ENCODE results near the gene KRTAP29-1. TPM values are rescaled to one million over a fixed set of nuclear protein-coding genes. Genes with fewer than 3 reads are reported as not detected.
"Not testable (repeated sequence)": the region's sequence is repeated elsewhere in the genome, so short reads cannot be mapped to it uniquely, and the experiment has no call there.

The KRTAP29-1 gene
- polyA plus RNA-seq, 4 donors = not detected

DNA sequence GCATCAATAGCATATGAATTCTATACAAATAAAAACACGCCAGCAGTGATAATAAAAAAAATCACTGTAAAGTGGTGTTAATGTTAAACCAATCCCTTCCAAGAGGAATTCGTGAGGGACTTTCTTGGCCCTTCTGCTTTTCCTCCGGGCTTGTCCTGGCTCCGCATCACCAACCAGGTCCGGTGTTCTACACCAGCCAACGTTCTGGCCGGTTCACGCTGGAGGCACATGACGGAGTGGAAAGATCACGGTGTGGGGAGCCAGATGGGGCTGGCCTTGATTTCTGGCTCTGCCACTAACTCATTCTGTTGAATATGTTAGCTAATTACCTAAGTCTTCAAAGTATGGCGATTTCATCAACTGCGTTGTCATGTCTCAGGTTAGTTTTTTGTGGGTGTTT lies 1.4 kb upstream of the KRTAP29-1 start:
- no peak for DNase-seq (ENCODE audit: low read depth in 4 of 4, low spot score in 2 of 4)

DNA sequence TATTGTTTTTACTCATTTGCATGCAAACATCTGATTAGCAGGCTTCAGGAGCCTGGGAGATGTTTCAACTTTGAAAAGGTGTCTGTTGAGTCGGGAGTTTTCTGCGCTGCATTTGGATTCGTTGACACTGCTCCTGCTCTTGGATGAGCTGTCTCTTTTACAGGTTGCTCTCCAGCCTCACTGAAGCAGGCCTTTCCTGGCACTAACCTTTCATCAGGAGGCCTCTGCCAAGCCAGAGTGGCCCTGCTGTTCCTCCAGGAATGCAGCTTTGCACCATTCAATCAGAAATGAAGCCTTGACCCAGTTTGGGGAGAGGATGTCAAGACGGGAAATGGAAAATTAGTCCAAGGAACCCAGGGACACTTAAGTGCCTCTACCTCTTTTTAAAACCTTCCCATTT lies 330 bp upstream of the KRTAP29-1 start:
- DNase-seq (ENCODE audit: low read depth in 4 of 4, low spot score in 2 of 4) = no peak

DNA sequence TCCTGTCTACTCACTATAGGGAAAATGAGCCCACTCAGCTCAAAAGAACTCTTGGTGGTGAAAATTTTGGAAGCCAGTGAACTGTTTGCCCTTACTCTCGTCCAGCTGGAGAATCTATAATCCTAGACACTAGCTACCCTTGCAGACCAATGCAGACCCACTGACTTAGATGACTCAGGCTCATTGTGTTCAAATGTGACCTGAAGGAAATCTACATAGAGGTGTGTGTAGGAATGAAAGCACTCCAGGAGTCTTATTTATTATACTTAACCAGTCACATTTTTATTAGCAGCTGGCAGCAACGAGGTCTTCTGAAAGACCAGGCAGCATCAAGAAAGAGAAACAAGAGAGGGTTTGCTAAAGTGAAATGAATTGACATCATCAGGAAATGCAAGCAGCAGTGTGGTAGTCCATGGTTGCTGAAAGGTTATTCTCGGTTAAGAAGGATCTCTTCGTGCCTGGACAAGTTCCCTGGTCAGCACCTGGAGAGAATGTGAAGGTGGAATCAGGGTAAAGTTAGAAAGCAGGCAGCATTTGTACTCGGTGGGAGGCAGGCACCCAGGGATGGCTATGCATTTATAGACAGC lies 1.4 kb downstream of the KRTAP29-1 start:
- no peak for DNase-seq (ENCODE audit: low read depth in 4 of 4, low spot score in 2 of 4)

DNA sequence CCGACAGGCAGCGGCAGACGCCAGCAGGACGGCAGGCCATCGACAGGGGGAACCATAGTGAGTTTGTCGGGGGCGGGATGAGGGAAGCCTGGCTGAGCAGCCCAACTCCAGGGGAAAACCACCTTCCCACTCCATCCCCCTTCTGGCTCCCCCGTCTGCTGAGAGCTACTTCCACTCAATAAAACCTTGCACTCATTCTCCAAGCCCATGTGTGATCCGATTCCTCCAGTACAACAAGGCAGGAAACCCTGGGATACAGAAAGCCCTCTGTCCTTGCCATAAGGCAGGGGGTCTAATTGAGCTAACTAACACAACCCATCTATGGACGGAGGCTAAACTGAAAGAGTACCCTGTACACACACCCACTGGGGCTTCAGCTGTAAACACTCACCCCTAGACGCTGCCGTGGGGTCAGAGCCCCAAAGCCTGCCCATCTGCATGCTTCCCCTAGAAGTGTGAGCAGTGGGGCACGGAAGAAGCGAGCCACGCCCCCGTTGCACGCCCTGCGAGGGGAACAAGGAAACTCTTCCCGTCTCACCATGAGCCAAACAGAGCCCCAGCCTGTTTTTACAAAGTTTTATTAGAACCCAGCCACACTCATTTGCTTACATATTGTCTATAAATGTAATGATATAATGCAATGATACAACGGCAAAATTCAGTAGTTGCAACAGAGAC lies 4.1 kb downstream of the KRTAP29-1 start:
- no peak for DNase-seq (ENCODE audit: low read depth in 4 of 4, low spot score in 2 of 4)

DNA sequence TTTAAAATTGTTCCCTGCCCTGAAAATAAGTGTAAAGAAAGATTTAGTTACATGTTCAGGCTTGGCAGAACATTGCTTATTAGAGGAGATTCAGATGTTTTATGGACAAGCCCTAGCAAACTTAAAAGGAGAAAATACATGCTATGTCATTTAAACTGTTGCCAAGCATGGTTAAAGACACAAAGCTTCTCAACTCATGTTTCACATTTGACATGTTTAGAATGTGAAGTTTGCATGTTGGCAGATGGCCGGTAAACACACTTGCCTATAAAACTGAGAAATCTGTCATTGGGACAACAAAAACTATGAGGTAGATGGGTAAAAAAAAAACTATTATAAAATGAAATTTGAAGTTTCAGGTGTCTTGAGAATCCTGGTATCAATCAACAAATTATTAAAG lies 5.8 kb downstream of the KRTAP29-1 start:
- DNase-seq (ENCODE audit: low read depth in 4 of 4, low spot score in 2 of 4) = no peak

DNA sequence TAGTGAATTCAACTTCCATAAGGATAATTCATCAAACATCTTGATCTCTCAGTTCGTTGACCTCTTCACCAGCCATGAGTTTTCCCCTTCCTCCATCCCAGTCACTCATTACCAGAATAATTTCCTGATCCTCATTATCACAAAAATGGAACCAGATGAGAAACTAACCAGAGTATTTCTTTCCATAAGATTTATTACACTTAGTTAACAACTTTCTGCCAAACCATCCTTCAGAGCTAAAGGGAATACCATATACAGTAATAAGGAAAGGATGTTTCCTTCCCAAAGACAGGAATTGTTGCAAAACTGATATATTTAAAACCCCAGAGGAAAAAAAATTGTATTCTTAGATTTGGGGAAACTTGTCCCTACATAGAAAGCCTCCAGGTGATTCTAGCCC lies 8.6 kb downstream of the KRTAP29-1 start:
- DNase-seq (ENCODE audit: low read depth in 4 of 4, low spot score in 2 of 4) = no peak

DNA sequence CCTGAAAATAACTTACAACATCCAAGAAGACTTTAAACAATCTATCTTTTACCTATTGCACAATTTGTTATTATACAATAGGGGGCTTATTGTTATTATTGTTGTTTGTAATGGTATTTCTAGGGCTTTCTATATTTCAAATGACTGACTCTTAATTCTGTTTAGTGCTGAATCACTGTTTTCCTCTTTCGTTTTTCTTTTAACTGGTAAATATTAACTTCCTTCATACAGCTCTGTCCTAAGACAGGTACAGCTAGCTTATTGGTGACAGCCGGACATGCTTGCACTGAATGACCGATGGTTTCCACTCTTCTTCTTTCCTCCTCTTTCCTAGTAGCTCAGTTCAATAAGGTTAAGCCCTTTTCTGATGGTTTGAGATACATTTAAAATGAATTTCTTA lies 15.6 kb downstream of the KRTAP29-1 start:
- no peak for DNase-seq (ENCODE audit: low read depth in 4 of 4, low spot score in 2 of 4)

DNA sequence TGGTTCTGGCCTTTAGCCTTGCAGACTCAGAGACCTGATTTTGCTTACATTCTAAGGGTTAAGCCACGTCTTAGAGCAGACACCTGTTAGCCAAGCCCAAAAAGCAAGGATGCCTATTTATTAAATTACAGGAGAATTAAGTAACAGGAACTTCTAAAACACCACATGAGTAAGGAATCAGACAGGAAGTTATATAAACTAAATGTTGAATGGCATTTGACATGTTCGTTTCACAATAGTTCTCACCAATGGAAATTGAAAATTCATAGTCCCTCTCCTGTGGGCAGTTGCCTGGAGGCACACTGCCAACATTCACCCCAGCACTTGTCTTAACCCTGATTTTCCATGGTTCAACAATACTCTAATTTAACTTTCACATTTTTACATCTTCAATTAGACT lies 18.1 kb downstream of the KRTAP29-1 start:
- no peak for DNase-seq (ENCODE audit: low read depth in 4 of 4, low spot score in 2 of 4)

DNA sequence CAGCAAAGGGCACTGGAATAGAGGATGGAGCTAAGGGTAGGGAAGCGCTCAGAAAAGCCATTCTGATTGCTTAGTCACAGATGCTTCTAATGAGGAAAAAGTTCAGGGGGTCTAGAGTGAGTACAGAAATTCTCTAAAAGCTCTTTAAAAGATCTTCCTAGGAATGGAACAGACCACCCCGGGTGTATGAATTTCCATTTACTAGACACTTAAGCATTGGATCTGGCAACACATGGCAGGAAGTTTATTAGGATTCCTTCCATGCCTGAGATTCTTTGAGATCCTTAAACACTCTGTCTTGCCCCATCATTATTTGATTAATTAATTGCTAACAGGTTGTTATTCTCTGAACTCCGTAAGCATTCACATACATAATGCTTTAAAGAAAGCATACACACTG lies 18.6 kb downstream of the KRTAP29-1 start:
- no peak for DNase-seq (ENCODE audit: low read depth in 4 of 4, low spot score in 2 of 4)

DNA sequence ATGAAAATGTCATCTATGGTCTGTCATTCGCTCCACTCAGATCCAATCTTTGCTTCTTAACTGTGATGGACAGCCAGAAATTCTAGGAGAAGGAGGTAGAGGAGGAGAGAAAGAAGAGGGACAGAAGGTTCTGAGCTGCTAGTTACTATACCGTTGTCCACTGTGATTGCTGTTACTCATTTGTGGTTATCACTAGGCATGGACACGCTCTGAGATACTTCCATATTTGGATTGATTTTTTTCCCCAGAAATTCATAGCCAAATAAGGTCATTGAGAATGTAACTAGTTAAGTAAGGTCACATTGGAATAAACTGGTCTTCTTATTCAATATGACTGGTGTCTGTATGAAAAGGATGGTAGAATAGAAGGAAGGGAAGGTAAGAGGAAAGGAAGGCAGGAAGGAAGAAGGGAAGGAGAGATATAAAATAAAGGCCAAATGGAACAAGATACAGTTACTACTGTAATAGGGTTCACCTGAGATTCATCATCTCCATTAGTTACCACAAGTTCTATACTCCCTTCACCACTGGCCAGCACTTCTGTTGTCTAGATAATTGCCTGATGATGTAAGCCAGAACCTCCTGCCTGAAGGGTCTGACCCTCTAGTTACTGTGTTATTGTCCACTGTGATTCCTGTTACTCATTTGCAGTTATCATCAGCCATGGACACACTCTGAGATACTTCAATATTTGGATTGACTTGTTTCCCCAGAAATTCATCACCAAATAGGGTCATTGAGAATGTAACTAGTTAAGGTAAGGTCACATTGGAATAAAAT lies 24.3 kb downstream of the KRTAP29-1 start:
- DNase-seq (ENCODE audit: low read depth in 4 of 4, low spot score in 2 of 4) = no peak

DNA sequence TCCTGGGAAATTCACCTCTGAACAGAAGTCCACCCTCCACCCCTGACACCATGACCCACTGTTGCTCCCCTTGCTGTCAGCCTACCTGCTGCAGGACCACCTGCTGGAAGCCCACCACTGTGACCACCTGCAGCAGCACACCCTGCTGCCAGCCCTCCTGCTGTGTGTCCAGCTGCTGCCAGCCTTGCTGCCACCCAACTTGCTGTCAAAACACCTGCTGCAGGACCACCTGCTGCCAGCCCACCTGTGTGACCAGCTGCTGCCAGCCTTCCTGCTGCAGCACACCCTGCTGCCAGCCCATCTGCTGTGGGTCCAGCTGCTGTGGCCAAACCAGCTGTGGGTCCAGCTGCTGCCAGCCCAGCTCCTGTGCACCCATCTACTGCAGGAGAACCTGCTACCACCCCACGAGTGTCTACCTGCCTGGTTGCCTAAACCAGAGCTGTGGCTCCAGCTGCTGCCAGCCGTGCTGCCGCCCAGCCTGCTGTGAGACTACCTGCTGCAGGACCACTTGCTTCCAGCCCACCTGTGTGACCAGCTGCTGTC lies 26.9 kb downstream of the KRTAP29-1 start, which contains the start of gene KRTAP9-7:
Gene KRTAP9-7, plus strand, starts transcription at position 51 of the 543 bp plus-strand sequence. Its CDS starts 0 bp downstream, at position 51.
- not testable (repeated sequence) for DNase-seq (ENCODE audit: low read depth in 4 of 4, low spot score in 2 of 4)

DNA sequence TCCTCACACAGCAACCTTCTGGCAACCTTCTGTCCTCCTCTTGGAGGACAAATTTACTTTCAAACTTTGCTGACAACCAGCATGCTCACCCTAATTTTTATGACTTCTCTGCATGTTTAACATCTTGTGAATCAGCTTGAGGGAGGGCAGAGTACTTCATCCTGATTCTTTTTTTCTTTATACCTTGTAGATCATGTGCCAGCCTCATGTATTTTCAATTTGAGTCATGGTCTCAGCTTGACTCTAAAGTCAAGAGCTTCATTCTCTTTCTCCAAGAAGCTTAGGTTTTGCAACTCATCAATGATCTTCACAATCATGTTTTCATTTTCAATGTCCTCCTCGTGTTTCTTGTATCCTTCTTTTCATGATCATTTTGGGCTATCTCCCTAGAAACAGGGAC lies 30.8 kb downstream of the KRTAP29-1 start:
- DNase-seq (ENCODE audit: low read depth in 4 of 4, low spot score in 2 of 4) = no peak

DNA sequence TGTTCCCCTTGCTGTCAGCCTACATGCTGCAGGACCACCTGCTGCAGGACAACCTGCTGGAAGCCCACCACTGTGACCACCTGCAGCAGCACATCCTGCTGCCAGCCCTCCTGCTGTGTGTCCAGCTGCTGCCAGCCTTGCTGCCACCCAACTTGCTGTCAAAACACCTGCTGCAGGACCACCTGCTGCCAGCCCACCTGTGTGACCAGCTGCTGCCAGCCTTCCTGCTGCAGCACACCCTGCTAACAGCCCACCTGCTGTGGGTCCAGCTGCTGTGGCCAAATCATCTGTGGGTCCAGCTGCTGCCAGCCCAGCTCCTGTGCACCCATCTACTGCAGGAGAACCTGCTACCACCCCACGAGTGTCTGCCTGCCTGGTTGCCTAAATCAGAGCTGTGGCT lies 31.3 kb downstream of the KRTAP29-1 start:
- not testable (repeated sequence) for DNase-seq (ENCODE audit: low read depth in 4 of 4, low spot score in 2 of 4)

DNA sequence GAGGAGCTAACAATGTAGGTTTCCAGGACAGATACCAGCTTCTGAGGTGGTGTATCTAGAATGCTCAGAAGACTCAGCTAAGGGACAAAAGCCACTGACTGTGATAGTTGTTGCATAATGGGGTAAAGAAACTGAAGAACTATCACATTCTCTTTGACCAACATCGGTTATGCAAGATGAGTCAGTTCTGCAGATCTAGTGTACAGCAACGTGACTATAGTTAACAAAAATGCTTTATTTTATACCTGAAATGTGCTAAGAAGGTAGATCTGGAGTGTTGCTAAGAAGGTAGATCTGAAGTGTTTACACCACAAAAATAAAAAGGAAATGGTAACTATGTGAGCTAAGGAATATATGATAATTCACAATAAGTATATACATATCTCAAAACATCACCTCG lies 34.9 kb downstream of the KRTAP29-1 start:
- DNase-seq (ENCODE audit: low read depth in 4 of 4, low spot score in 2 of 4) = no peak

DNA sequence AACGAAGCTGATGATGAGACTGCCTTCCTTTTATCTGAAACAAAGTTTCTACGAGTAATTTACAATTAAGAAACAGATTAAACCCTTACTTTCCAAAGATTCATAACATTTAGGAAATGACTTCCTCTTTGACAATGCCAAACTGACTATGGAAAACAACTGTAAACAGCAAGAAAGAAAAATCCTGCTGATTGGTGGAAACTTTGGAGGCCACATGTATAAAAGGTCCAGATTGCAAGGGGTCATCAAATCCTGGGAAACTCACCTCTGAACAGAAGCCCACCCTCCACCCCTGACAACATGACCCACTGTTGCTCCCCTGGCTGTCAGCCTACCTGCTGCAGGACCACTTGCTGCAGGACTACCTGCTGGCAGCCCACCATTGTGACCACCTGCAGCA lies 37.6 kb downstream of the KRTAP29-1 start, which contains the start of gene KRTAP9-6:
Gene KRTAP9-6, plus strand, starts transcription at position 301 of the 400 bp plus-strand sequence. Its CDS starts 0 bp downstream, at position 301.
- no peak for DNase-seq (ENCODE audit: low read depth in 4 of 4, low spot score in 2 of 4)

DNA sequence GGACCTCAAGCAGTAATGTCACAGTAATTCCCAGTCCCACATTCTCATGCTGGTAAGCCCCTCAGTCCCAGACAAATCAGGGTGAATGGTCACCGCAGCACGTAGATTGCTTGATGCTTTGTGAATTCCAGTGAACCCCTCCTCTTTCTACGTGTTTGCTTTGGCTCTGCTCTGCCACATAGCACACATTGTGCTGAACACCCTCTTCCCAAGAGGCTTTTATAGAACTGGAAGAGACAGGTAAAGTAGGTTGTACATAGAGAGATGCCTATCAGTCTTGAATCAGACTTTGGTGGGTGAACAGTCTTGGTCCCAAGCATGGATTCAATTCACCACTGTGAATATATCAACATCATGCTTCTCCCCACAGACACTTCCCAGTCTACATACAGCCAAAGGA lies 38.1 kb downstream of the KRTAP29-1 start:
- DNase-seq (ENCODE audit: low read depth in 4 of 4, low spot score in 2 of 4) = no peak

DNA sequence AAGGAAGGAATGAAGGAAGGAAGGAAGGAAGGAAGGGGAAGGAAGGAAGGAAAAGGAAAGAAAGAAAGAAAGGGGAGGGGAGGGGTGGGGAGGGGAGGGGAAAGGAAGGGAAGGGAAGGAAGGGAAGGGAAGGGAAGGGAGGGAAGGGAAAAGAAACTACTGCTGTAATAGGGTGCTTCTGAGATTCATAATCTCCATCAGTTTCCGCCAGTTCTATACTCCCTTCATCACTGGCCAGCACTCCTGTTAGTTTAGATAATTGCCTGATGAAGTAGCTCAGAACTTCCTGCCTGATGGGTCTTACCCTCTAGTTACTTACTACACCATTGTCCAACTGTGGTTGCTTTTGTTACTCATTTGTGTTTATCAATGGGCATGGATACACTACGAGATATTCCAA lies 39.4 kb downstream of the KRTAP29-1 start:
- DNase-seq (ENCODE audit: low read depth in 4 of 4, low spot score in 2 of 4) = no peak

DNA sequence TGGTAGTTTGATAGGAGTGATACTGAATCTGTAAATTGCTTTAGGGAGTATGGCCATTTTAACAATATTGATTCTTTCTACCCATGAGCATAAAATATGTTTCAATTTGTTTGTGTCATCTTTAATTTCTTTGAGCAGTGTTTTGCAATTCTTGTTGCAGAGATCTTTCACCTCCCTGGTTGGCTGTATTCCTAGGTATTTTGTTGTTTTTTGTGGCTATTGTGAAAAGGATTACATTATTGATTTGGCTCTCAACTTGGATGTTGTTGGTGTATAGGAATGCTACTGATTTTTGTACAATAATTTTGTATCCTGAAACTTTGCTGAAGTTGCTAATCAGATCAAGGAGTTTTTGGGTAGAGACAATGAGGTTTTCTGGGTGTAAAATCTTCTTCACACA lies 44.2 kb downstream of the KRTAP29-1 start:
- no peak for DNase-seq (ENCODE audit: low read depth in 4 of 4, low spot score in 2 of 4)

DNA sequence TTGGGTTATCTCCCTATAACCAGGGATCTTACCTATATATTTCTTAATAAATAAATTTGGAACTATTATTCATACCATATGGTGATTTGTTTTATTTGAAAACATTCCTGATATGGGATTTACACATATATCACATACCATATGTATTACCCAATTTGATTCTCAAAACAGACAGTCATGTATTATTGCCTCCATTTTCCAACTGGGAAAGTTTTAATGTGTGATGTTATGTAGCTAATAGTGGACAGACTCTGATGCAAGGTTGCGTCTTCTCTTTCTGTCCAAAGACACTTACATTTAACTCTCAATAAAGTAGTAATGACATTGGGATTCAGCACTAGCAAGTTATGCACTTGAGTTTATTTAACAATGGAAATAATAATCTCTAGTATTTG lies 46.4 kb downstream of the KRTAP29-1 start:
- no peak for DNase-seq (ENCODE audit: low read depth in 4 of 4, low spot score in 2 of 4)

DNA sequence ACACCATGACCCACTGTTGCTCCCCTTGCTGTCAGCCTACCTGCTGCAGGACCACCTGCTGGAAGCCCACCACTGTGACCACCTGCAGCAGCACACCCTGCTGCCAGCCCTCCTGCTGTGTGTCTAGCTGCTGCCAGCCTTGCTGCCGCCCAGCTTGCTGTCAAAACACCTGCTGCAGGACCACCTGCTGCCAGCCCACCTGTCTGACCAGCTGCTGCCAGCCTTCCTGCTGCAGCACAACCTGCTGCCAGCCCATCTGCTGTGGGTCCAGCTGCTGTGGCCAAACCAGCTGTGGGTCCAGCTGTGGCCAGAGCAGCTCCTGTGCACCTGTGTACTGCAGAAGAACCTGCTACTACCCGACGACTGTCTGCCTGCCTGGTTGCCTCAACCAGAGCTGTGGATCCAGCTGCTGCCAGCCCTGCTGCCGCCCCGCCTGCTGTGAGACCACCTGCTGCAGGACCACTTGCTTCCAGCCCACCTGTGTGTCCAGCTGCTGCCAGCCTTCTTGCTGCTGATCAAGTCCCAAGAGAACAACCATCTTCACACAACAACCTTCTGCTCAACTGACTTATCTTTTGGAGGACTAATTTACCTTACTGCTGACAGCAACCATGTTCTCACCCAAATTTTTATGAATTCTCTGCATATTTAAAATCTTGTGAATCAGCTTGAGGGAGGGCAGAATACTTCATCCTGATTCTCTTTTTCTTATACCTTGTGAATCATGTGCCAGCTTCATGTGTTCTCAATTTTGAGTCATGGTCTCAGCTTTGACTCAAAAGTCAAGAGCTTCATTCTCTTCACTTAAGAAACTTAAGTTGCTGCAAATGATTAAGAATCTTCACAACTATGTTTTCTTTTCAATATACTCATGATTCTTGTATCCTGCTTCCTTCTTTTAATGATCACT lies 47.0 kb downstream of the KRTAP29-1 start, which contains the start of gene KRTAP9-9:
Gene KRTAP9-9, plus strand, starts transcription at position 4 of the 910 bp plus-strand sequence.
- not testable (repeated sequence) for DNase-seq (ENCODE audit: low read depth in 4 of 4, low spot score in 2 of 4)

All from left renal cortex interstitium (tissue), 4 donors.